DOHH2 (cell line): ENCODE data around the gene SCO1.

Experiments used
- EZH2phosphoT487 ChIP-seq: fragments of 200-600 bp; sonication (generic); IDR thresholded peaks from 2 replicates; pipeline ENCODE4 v1.6.1; 2017; ENCODE audit warnings: borderline replicate concordance, mild to moderate bottlenecking, antibody characterized with exemption, low read length, moderate library complexity, mixed read lengths
- TF ChIP-seq, protein P1 (sequence below): fragments of 200-600 bp; sonication (generic); IDR thresholded peaks from one replicate; pipeline ENCODE4 v1.5.1; 2014; ENCODE audit warnings: antibody characterized with exemption, mild to moderate bottlenecking, low read depth, low read length; ENCODE audit not compliant: poor library complexity, severe bottlenecking

DNA sequence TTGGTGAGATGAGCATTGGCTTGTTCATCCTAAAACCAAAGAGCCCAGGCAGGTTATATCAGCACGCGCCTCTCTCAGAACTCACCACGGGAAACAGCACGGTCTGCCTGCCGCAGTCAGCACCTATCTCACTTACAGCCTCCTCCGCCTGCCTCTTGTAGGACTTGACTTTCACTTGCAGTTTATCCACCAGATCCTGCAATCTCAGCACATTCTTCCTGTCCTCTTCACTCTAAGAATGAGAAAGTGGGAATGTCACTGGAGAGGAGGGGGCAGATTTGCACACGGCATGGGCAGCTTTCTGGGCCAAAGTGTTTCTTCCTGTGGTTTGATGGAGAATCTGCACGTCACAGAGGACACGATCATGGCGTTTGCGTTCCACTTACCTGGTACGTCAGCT, 67.6 kb downstream of the SCO1 start:
- TF ChIP-seq, protein P1, sequence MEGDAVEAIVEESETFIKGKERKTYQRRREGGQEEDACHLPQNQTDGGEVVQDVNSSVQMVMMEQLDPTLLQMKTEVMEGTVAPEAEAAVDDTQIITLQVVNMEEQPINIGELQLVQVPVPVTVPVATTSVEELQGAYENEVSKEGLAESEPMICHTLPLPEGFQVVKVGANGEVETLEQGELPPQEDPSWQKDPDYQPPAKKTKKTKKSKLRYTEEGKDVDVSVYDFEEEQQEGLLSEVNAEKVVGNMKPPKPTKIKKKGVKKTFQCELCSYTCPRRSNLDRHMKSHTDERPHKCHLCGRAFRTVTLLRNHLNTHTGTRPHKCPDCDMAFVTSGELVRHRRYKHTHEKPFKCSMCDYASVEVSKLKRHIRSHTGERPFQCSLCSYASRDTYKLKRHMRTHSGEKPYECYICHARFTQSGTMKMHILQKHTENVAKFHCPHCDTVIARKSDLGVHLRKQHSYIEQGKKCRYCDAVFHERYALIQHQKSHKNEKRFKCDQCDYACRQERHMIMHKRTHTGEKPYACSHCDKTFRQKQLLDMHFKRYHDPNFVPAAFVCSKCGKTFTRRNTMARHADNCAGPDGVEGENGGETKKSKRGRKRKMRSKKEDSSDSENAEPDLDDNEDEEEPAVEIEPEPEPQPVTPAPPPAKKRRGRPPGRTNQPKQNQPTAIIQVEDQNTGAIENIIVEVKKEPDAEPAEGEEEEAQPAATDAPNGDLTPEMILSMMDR = no peak
- no peak for TF ChIP-seq EZH2phosphoT487
